GM10266 (cell line): ENCODE results near the gene PRKCA.

Experiments used
- DNase-seq: peaks from one replicate; pipeline ENCODE4 v3.0.0; 2012; ENCODE audit errors: extremely low spot score
- CTCF ChIP-seq: IDR thresholded peaks from 2 replicates; pipeline ENCODE4 v1.5.1; 2012; ENCODE audit warnings: mild to moderate bottlenecking, low read depth; ENCODE audit not compliant: control insufficient read depth, insufficient read depth; ENCODE audit errors: missing control alignments

The PRKCA gene

GRCh38 chr17:66417300-66417719 lies 114.9 kb downstream of the PRKCA start:
- TF ChIP-seq CTCF, result no peak
- DNase-seq, result no peak

GRCh38 chr17:66420961-66421371 lies 118.6 kb downstream of the PRKCA start:
- peak; percentile 45 for DNase-seq
- TF ChIP-seq CTCF, result no peak

GRCh38 chr17:66422186-66422585 lies 119.8 kb downstream of the PRKCA start:
- no peak for DNase-seq
- no peak for TF ChIP-seq CTCF

DNA sequence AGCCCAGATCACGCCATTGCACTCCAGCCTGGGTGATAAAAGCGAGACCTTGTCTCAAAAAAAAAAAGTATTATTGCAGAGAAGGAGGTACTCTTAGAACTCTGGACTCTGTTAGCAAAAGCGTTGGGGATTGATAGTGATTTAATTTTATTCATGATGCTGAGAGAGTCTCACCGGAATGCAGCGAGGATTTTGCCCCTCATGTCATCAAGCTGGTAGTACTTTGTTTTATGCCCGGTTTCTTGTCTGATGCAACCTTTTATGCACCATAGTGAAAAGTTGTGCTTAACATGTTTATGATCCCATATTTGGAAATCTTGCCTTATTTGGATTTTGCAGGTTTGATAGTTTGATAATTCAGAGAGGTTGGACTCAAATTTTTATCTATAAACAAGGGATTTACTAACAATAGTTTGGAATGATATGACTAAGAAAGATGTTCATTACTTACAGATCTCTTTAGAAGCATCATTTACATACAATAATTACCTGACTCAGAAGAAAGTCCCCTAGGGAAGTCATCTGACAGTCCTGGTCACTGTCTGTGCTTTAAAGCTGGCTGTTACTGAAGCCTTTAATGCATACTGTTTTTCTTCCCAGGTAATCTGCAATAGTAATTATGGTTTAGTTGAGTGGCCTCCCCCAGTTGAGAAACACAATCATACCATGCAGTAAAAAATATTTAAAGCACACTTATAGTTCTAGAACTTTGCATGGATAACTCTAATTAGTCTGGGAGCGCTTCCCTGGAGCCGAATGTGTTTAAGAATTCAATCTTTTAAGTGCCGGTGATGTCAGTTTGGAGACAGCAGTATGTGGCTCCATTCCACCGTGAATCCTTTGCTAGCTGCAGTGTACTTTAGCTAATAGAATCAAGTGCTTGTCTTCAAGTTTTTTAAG lies 120.9 kb downstream of the PRKCA start:
- no peak for DNase-seq
- TF ChIP-seq CTCF, result no peak

DNA sequence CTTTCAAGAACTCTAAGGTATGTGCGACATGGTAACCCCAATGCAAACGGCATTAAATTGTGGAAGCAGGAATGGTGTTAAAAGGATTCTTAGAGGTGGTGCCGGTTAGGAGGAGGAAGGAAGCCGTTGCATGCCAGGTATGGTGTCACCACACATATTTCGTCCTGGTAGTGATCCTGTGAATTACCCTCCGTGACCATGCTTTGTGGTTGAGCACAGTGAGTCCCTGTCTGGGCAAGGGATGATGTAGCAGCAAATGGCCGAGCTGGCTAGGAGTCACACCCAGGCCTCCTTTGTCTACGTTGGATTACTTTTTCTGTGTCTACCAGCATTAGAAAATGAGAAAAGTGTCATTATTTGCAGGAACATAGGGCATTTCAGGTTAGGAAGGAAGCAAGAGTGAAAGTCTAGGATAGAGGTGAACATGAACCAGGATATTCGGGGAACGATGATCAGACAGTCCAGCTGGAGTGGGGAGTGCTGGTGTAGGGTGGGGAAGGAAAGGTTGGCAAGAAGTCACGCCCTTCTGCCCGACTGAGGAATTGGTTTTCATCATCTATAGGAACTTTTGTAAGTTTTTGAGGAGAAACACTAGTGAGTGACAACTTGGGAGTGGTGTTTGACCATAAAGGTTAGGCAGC lies 123.5 kb downstream of the PRKCA start:
- DNase-seq, result no peak
- no peak for TF ChIP-seq CTCF

GRCh38 chr17:66426397-66427033 lies 124.1 kb downstream of the PRKCA start:
- TF ChIP-seq CTCF, result peak; percentile 15
- peak; percentile 29 for DNase-seq
